Stimulated activated CD8-positive, alpha-beta memory T cell treated with anti-CD3 and anti-CD28 coated beads, Interleukin-12 subunit alpha, Interleukin-12 subunit beta, amount 100 ng/mL, for 4 hours (primary cell): ENCODE results near the gene SLC9C1.

Experiments
- DNase-seq: peaks from one replicate; pipeline ENCODE4 v3.0.0-alpha.2; 2020; ENCODE audit warnings: low read depth

SLC9C1 gene

GRCh38 chr3:112131111-112131510, 162.9 kb downstream of the SLC9C1 start:
- no peak for DNase-seq

DNA sequence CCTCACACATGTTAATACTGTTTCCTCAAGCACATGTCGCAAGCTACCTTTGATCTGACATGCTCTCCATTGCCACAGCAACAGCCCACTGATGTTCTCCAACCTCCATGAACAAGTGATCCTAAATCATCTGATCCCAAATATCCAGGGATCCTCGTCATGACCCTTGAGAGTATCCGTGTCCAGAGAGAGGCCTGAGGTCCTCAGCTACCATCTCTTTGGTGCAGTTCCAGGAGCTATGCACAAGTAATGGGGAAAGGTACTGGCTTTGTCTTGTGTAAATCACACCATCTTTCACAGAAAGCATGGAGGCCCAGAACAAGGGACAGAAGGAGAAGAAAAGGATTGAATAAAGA, 163.4 kb downstream of the SLC9C1 start:
- no peak for DNase-seq

DNA sequence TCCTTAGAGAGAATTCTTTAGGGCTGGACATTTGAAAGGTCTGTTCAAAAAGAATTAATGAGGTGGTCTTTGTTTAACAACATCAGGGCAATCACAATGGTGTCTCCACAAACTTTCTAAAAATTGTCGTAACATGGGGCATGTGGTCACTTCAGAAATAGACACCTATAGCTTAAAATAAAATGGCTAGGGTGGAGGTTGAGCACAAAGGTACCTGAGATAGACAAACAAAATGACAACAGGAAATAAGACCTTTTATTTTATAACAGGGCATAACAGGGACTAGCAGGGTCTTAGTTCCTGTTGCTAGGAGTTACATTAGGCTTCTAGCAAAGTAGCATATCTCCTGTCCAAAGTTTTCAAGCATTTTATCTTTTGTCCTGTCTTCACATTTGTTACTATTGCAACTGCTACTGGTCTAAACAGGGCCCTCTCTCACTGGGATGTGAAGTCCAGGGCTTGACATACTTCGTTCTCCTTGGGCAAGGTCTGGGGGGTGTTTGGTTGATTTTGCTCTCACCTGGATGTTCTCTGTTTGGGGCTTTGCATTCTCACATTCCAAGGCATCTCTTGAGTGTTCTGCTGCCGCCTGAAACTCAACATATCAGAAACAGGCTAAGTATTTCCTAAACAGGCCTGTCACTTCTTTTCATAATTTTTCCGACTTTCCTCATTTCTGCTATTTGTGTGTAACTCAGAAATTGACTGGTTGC, 163.9 kb downstream of the SLC9C1 start:
- no peak for DNase-seq

DNA sequence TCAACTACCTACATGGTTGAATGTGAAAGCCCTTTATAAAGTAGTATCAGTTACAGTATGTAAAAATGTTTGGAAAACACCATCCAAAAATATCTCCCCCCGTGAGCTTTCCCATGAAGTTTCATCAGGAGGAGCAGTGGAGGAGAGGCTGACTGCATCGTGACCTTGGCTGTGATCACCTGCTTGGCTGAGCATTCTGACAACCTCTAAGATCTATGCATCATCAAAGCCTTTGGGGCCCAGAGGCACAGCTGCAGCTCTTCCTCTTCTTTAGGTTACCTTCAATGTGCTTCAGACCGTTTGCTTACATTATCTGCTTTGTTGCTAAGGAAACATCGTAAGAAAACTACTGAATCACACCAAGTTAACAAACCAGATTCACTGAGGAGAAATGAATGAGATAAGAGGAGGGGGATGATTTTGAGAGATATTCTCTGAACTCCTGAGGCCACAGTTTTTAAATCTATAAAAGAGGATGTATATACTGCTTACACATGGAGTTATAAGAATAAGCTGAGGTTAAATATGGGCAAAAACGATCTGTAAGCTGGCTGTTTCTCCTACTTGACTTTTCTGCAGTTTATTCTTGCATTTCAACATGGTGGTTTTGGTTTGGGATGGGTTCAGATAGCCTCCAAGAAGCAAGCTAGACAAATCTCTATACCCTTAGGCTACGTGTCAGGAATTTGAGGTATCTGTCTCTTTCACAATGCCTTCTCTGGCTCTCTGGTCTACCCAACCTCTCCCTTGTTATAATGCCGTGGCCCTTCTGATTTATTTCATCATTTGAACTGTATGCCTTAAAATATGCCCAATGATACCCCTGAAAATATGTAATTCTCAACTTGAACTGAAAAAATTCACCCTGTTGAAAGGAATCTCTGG, 164.9 kb downstream of the SLC9C1 start:
- DNase-seq, result no peak

- DNase-seq, result no peak
These were observed 166.2 kb downstream of the SLC9C1 start for GRCh38 chr3:112127522-112128494.

DNA sequence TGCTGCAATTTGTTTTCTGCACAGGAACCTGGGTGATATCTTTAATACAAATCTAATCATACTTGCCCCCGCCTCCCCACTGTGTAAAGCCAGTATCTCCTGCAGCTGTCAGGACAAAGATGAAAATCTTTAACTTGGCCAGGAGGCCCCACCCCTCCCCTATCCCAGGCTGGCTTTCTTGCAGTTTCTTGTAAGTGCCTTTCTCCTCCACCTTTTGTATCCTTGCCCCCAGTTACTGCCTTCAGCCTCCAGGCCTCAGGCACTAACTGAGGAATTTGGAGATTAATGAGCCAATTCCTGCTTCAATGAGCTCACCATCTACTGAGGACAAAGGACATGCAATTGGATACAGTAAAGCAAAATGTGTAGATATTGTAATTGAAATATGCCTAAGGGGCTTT, 167.5 kb downstream of the SLC9C1 start:
- no peak for DNase-seq

GRCh38 chr3:112124907-112125607, 169.0 kb downstream of the SLC9C1 start:
- no peak for DNase-seq

DNA sequence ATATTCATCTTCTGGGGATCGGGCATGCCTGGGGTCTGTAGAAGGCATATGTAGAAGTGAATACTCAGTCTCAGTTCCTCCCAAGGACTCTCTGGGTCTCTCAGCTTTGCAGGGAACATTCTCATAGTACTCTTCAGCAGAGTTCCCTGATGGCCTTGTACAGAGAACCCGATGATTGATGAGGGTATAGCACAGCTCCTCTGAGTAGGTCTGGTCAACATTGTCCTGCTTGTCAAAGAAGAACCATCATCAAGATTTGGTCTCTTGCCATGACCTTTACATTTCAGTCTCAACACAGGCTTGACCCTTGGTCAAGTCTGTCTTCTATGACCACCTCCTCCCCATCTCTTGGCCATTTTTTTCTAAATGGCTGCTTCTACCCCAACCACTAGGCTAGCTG, 170.5 kb downstream of the SLC9C1 start:
- no peak for DNase-seq

DNA sequence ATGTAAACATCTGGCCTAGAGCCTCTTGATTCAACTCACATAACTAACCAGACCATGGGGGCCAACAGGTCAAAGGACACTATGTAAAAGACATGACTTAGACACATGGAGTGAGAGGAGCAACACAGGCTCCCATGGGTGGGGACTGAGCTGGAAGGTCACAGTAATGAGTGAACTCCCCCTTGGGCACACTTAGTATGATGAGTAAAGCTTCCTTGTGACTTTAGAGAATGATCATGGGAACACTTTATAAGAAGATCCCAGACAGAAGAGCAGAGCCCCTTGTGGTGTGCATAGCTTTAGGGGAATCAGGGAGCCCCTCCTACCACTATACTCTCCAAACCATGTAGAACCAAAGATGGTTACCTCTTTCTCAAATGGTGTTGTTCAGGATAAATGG, 171.1 kb downstream of the SLC9C1 start:
- no peak for DNase-seq

DNA sequence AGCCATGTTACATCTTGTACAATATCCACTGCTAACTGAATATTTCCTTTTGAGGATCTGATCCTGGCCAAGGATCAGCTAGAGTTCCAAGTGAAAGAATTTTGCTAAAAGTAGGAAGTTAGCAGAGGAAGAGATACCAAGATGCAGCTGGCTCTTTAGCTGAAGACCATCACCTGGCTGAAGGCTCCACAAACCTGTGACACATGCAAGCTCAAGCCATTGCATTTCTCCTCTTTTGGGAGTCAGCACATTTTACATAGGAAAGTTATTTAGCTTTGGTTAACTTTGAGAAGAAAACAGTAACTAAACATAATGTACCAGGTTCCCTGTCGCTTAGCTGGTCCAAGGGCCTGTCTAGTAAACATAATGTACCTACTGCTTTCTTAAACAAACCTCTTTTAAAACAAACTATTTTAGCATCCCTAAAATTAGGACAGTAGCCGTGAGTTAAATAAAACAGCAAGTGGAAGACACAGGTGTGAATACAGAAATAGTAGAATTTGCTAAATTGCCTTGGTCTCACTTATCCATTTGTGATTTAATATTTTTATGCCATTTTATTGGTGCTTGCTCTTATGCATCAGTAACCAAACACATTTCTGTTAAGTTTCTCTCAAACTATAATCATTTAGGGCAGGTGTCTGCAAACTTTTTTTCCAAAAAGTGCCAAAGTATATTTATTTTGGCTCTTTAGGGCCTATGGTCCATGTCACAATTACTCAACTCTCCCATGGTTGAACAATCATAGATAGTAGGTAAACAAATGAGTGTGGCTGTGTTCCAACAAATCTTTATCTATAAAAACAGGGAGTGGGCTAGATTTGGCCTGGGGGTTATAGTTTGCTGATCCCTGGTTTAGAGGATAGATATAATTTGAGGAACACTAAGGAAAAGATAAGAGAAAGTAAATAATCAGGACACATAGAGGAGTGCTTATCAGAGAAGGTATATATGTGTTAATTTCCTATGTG, 172.2 kb downstream of the SLC9C1 start:
- DNase-seq, result no peak

GRCh38 chr3:112119962-112120836, 173.8 kb downstream of the SLC9C1 start:
- no peak for DNase-seq

DNA sequence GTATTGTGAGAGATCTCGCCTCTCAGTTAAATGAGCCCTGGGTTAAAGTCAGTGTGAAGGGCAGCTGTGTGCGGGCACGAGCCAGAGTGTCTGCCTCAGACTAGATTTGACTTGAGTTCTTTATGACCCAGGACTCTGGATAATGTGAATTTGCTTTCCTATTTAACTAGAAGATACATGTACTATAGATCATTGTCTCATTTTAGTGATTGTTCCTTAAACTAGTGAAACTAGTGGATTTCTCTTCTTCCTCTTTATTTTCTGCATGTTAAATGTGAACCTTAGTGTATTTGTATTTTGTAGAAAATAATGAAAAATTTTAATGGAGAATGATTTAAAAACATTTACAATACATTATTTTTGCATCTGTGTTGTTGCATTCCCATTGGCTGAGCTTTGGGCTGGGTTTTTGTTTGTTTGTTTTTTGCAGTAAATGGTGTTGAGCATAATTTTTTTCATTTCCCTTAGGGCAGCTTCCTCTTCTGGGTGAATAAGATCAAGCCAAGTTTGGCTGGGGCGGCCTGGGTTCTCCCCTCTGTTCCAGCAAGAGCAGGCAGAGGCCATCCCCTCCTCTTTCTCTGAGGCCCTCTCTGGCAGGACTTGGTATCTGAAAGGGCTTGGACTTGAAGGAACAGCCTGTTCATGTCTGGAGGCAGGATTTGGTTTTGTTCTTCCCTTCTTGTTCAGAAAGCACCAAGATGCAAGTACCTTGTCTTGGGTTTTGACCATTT, 176.0 kb downstream of the SLC9C1 start:
- DNase-seq, result no peak

- DNase-seq, result no peak
These were observed 176.6 kb downstream of the SLC9C1 start for GRCh38 chr3:112117415-112117814.

GRCh38 chr3:112116748-112117186, 177.2 kb downstream of the SLC9C1 start:
- DNase-seq, result no peak

DNA sequence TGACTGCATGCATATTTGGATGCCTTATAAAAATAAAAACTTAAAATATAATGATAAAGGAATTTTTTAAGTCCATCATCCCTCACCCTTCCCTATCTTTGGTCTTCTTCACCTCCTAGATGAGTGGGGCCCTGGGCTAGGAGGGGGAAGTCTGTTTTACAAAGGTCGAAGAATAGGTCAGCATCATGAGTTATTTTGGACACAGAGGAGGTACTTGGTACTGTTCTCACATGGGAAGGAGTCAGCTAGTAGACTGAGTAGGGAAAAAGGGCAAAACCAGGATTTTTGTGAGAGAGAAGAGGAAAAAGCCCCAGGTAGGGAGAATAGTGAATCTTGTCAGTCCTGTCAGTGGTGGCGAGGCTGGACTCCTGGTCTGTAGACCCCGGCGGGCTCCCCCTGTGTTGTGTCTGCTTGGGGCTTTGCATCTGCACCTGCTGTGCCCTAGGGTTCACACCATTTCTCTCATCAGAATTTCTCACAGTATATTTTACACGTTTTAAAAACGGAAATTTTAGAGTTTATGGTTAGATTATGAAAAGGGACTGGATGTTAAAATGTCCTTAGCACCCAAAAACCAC, 178.1 kb downstream of the SLC9C1 start:
- DNase-seq, result no peak

GRCh38 chr3:112115161-112115739, 178.8 kb downstream of the SLC9C1 start:
- no peak for DNase-seq

GRCh38 chr3:112114576-112115160, 179.3 kb downstream of the SLC9C1 start:
- no peak for DNase-seq
